Left lung (tissue), 10 donors: ENCODE results near the gene RAVER2. TPM values are rescaled to one million over a fixed set of nuclear protein-coding genes. Genes with fewer than 3 reads are reported as not detected.
"Not testable (repeated sequence)": the region's sequence is repeated elsewhere in the genome, so short reads cannot be mapped to it uniquely, and the experiment has no call there.

Source experiments
- ATAC-seq: fragments of 200-7000 bp; cut with Tn5 transposase; one replicate; pipeline ENCODE4 v1.9.1; 2020; ENCODE audit warnings: moderate library complexity
- DNase-seq, 4 donors: peaks; one replicate each; pipeline ENCODE4 v3.0.0-alpha.2; 2013 to 2020
- H3K27ac ChIP-seq, 2 donors: fragments of 200-600 bp; sonication (generic) in 1 of 2; one replicate each; pipeline versions ENCODE4 v1.5.0 to v1.8.0; 2020 to 2021
- H3K27me3 ChIP-seq, 2 donors: fragments of 200-600 bp; sonication (generic) in 1 of 2; one replicate each; pipeline versions ENCODE4 v1.5.0 to v1.8.0; 2020 to 2021
- H3K36me3 ChIP-seq, 2 donors: fragments of 200-600 bp; sonication (generic) in 1 of 2; one replicate each; pipeline versions ENCODE4 v1.5.0 to v1.8.0; 2020 to 2021
- H3K4me1 ChIP-seq, 2 donors: fragments of 200-600 bp; one replicate each; pipeline ENCODE4 v1.8.0; 2021
- H3K4me3 ChIP-seq, 2 donors: fragments of 200-600 bp; sonication (generic) in 1 of 2; one replicate each; pipeline versions ENCODE4 v1.5.0 to v1.8.0; 2020 to 2021; ENCODE audit warnings: mild to moderate bottlenecking in 1 of 2
- H3K9me3 ChIP-seq, 2 donors: fragments of 200-600 bp; sonication (generic) in 1 of 2; one replicate each; pipeline versions ENCODE4 v1.5.0 to v1.8.0; 2020 to 2021
- intact Hi-C, 2 donors: fragments of 100-400 bp; cut with DNase I; formaldehyde crosslinking; loops; one replicate each; pipeline versions ENCODE4 v1.11.2 to v1.14.2; 2022
- polyA plus RNA-seq, 6 donors: library from polyadenylated mRNA; unstranded; fragments of 120-200 nt; gene quantifications; one replicate each; pipeline ENCODE4 v1.2.1, GENCODE V29; 2013; ENCODE audit not compliant: insufficient read length in 6 of 6
- total RNA-seq, 2 donors: library from RNA; stranded (reverse); fragmentation: NEBNext Ultra II Directional; extraction: Animal tissue kit (Norgen Biotek cat#: 25700); gene quantifications; one replicate each; pipeline ENCODE4 v1.2.1, GENCODE V29; 2021
- TF ChIP-seq, protein P1 (sequence below), 2 donors: fragments of 200-600 bp; sonication (generic) in 1 of 2; IDR thresholded peaks; one replicate each; pipeline versions ENCODE4 v1.5.0 to v1.8.0; 2021; ENCODE audit warnings: antibody characterized with exemption in 2 of 2
- donor health status: DM: no; HTN: yes; CAD: no.
- donor health status: DM: no; HTN: no; CAD: no.

RAVER2 gene
- total and polyA plus RNA-seq, 8 donors, result 13.3 to 37.8 (median 32.7) TPM

DNA sequence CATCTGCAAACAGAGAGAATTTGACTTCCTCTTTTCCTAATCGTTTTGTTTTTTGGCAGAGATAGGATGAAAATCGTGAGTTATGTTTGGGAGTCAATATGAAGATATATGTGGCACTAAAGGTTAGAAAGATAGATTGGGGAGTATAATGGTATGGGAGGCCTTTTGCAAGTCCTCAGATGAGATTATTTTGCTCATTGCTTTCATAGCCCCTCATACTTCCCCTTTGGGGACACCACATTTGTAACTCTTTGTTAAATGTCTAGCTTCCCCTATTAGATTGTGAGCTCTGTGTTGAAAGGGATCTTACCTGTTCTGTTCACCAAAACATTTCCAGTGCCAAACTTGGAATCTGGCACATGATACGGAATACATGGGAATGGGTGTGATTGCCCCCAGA lies 30.2 kb downstream of the RAVER2 start:
- peaks cover 0 to 8% of the 10 kb centered on the region in 2 donors for H3K9me3 ChIP-seq
- ATAC-seq, result no peak
- H3K27ac ChIP-seq, result no peak overlapping the region
- DNase-seq, result no peak
- TF ChIP-seq, protein P1, sequence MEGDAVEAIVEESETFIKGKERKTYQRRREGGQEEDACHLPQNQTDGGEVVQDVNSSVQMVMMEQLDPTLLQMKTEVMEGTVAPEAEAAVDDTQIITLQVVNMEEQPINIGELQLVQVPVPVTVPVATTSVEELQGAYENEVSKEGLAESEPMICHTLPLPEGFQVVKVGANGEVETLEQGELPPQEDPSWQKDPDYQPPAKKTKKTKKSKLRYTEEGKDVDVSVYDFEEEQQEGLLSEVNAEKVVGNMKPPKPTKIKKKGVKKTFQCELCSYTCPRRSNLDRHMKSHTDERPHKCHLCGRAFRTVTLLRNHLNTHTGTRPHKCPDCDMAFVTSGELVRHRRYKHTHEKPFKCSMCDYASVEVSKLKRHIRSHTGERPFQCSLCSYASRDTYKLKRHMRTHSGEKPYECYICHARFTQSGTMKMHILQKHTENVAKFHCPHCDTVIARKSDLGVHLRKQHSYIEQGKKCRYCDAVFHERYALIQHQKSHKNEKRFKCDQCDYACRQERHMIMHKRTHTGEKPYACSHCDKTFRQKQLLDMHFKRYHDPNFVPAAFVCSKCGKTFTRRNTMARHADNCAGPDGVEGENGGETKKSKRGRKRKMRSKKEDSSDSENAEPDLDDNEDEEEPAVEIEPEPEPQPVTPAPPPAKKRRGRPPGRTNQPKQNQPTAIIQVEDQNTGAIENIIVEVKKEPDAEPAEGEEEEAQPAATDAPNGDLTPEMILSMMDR (IDR thresholded peaks at IDR 0.05), result no peak
- peaks cover 0 to 9% of the 10 kb centered on the region in 2 donors for H3K36me3 ChIP-seq
- H3K4me1 ChIP-seq, result no peaks in the 10 kb centered on the region
- no peaks in the 10 kb centered on the region for H3K27me3 ChIP-seq
- intact Hi-C loops, result no loop called here
- no peak overlapping the region for H3K4me3 ChIP-seq

GRCh38 chr1:64782044-64782443 lies 37.2 kb downstream of the RAVER2 start:
- ATAC-seq, H3K27ac ChIP-seq, H3K4me1 ChIP-seq, H3K9me3 ChIP-seq, H3K4me3 ChIP-seq, DNase-seq, H3K36me3 ChIP-seq, H3K27me3 ChIP-seq, intact Hi-C loops: not testable (repeated sequence)

DNA sequence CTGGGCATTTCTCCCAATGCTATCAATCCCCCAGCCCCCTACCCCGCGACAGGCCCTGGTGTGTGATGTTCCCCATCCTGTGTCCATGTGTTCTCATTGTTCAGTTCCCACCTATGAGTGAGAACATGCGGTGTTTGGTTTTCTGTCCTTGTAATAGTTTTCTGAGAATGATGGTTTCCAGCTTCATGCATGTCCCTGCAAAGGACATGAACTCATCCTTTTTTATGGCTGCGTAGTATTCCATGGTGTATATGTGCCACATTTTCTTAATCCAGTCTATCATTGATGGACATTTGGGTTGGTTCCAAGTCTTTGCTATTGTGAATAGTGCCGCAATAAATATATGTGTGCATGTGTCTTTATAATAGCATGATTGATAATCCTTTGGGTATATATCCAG lies 38.0 kb downstream of the RAVER2 start:
- DNase-seq, H3K9me3 ChIP-seq, H3K4me3 ChIP-seq, H3K4me1 ChIP-seq, H3K36me3 ChIP-seq, H3K27ac ChIP-seq, ATAC-seq, intact Hi-C loops, H3K27me3 ChIP-seq: not testable (repeated sequence)

- ATAC-seq (no peak), DNase-seq (no peak)
- no peaks in the 10 kb centered on the region for H3K27me3 ChIP-seq
- no peak overlapping the region for H3K4me3 ChIP-seq
- H3K27ac ChIP-seq, result no peak overlapping the region
- H3K4me1 ChIP-seq, result no peaks in the 10 kb centered on the region
- peaks cover 0 to 19% of the 10 kb centered on the region in 2 donors for H3K9me3 ChIP-seq
- intact Hi-C loops, result no loop called here
- peaks cover 0 to 19% of the 10 kb centered on the region in 2 donors for H3K36me3 ChIP-seq
- TF ChIP-seq, protein P1 (IDR thresholded peaks at IDR 0.05), result no peak
These were observed 46.1 kb downstream of the RAVER2 start for GRCh38 chr1:64790832-64791487.

DNA sequence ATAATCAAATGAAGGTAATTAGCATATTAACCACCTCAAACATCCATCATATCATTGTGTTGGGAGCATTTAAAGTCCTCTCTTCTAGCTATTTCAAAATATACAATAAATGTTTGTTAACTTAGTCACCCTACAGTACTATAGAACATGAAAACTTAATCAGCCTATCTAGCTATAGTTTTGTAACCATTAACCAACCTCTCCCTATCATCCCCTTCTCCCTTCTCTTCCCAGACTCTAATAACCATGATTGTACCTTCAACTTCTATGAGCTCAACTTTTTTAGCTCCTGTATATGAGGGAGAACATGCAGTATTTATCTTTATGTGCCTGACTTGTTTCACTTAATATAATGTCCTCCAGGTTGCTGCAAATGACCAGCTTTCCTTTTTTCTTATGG lies 54.0 kb downstream of the RAVER2 start:
- H3K4me1 ChIP-seq, result no peaks in the 10 kb centered on the region
- ATAC-seq (no peak), DNase-seq (no peak)
- H3K27me3 ChIP-seq, result no peaks in the 10 kb centered on the region
- no peak overlapping the region for H3K27ac ChIP-seq
- TF ChIP-seq, protein P1 (IDR thresholded peaks at IDR 0.05), result no peak
- no peak overlapping the region for H3K4me3 ChIP-seq
- H3K9me3 ChIP-seq, result no peaks in the 10 kb centered on the region
- intact Hi-C loops, result no loop called here
- no peaks in the 10 kb centered on the region for H3K36me3 ChIP-seq

GRCh38 chr1:64801851-64802523 lies 57.1 kb downstream of the RAVER2 start:
- Histone ChIP-seq H3K4me1 (no peaks in the 10 kb centered on the region), H3K36me3 (no peaks in the 10 kb centered on the region), H3K27me3 (no peaks in the 10 kb centered on the region), H3K27ac (no peak overlapping the region), H3K9me3 (no peaks in the 10 kb centered on the region), H3K4me3 (no peak overlapping the region)
- ATAC-seq (no peak), DNase-seq (no peak)
- intact Hi-C loops, result no loop called here
- TF ChIP-seq, protein P1 (IDR thresholded peaks at IDR 0.05), result no peak
